Measurements from ENCODE around the gene EYA2.

EYA2 gene

GRCh38 chr20:47227119-47227518 lies 332.5 kb downstream of the EYA2 start:
- no peak for TF ChIP-seq CTCF (IDR thresholded peaks at IDR 0.05; ENCODE audit: insufficient read depth, low read depth, low read length, missing control alignments)
- DNase-seq (ENCODE audit: low read depth), result no peak
- H3K4me3 ChIP-seq (ENCODE audit: low read depth, low read length), result no peak overlapping the region

GRCh38 chr20:47227576-47227975 lies 332.9 kb downstream of the EYA2 start:
- DNase-seq (ENCODE audit: low read depth), result no peak
- TF ChIP-seq CTCF (IDR thresholded peaks at IDR 0.05; ENCODE audit: insufficient read depth, low read depth, low read length, missing control alignments), result no peak
- no peak overlapping the region for H3K4me3 ChIP-seq (ENCODE audit: low read depth, low read length)

- no peak for TF ChIP-seq CTCF (IDR thresholded peaks at IDR 0.05; ENCODE audit: insufficient read depth, low read depth, low read length, missing control alignments)
- H3K4me3 ChIP-seq (ENCODE audit: low read depth, low read length), result no peak overlapping the region
- DNase-seq (ENCODE audit: low read depth), result no peak
Observed at GRCh38 chr20:47228654-47229053, 334.0 kb downstream of the EYA2 start.

GRCh38 chr20:47230811-47231256 lies 336.2 kb downstream of the EYA2 start:
- no peak for TF ChIP-seq CTCF (IDR thresholded peaks at IDR 0.05; ENCODE audit: insufficient read depth, low read depth, low read length, missing control alignments)
- DNase-seq (ENCODE audit: low read depth), result no peak
- H3K4me3 ChIP-seq (ENCODE audit: low read depth, low read length), result no peak overlapping the region

- no peak overlapping the region for H3K4me3 ChIP-seq (ENCODE audit: low read depth, low read length)
- DNase-seq (ENCODE audit: low read depth), result no peak
- TF ChIP-seq CTCF (IDR thresholded peaks at IDR 0.05; ENCODE audit: insufficient read depth, low read depth, low read length, missing control alignments), result no peak
Observed at GRCh38 chr20:47231382-47232039, 336.9 kb downstream of the EYA2 start.

- TF ChIP-seq CTCF (IDR thresholded peaks at IDR 0.05; ENCODE audit: insufficient read depth, low read depth, low read length, missing control alignments), result no peak
- no peak overlapping the region for H3K4me3 ChIP-seq (ENCODE audit: low read depth, low read length)
- no peak for DNase-seq (ENCODE audit: low read depth)
Observed at GRCh38 chr20:47232518-47232917, 337.9 kb downstream of the EYA2 start.
